Heart left ventricle (tissue), 16 donors: ENCODE measurements around the gene FAM83C. TPM values are rescaled to one million over a fixed set of nuclear protein-coding genes. Genes with fewer than 3 reads are reported as not detected.

Experiments
- ATAC-seq, 4 donors: fragments of 200-7000 bp; cut with Tn5 transposase; one replicate each; pipeline ENCODE4 v1.9.1; 2020 to 2022; ENCODE audit warnings: moderate library complexity in 4 of 4, mild to moderate bottlenecking in 3 of 4, moderate number of reproducible peaks in 1 of 4
- DNase-seq, 5 donors: peaks; one replicate each; pipeline ENCODE4 v3.0.0-alpha.2; 2020
- H3K27ac ChIP-seq, 12 donors: fragments of 200-600 bp; sonication (generic) in 4 of 12; one replicate each; pipeline versions ENCODE4 v1.5.0 to v1.8.0; 2016 to 2022; ENCODE audit warnings: mild to moderate bottlenecking in 2 of 12
- H3K27me3 ChIP-seq, 9 donors: fragments of 200-600 bp; sonication (generic) in 2 of 9; one replicate each; pipeline versions ENCODE4 v1.5.1 to v1.8.0; 2016 to 2022; ENCODE audit warnings: mild to moderate bottlenecking in 3 of 9
- H3K36me3 ChIP-seq, 9 donors: fragments of 200-600 bp; sonication (generic) in 2 of 9; one replicate each; pipeline versions ENCODE4 v1.5.0 to v1.8.0; 2018 to 2022; ENCODE audit warnings: mild to moderate bottlenecking in 2 of 9
- H3K4me1 ChIP-seq, 12 donors: fragments of 200-600 bp; sonication (generic) in 4 of 12; one replicate each; pipeline versions ENCODE4 v1.5.0 to v1.8.0; 2016 to 2022; ENCODE audit warnings: mild to moderate bottlenecking in 3 of 12
- H3K4me3 ChIP-seq, 12 donors: fragments of 200-600 bp; sonication (generic) in 4 of 12; one replicate each; pipeline versions ENCODE4 v1.5.0 to v1.8.0; 2017 to 2022; ENCODE audit warnings: mild to moderate bottlenecking in 9 of 12, moderate library complexity in 4 of 12
- H3K9me3 ChIP-seq, 12 donors: fragments of 200-600 bp; sonication (generic) in 4 of 12; one replicate each; pipeline versions ENCODE4 v1.5.0 to v1.8.0; 2016 to 2022; ENCODE audit warnings: mild to moderate bottlenecking in 1 of 12
- CTCF ChIP-seq, 12 donors: fragments of 200-600 bp; sonication (generic) in 4 of 12; IDR thresholded peaks; one replicate each; pipeline versions ENCODE4 v1.5.0 to v1.8.0; 2018 to 2022; ENCODE audit warnings: antibody characterized with exemption in 12 of 12, mild to moderate bottlenecking in 5 of 12
- POLR2A ChIP-seq, 2 donors: fragments of 450-650 bp; IDR thresholded peaks; one replicate each; pipeline ENCODE4 v1.6.1; 2017; ENCODE audit warnings: antibody characterized with exemption in 2 of 2, mild to moderate bottlenecking in 2 of 2, moderate library complexity in 2 of 2
- WGBS, 4 donors: extraction: QIAGEN DNeasy Blood & Tissue Kit in 2 of 4; methylation state at CpG; one replicate each; pipeline versions ENCODE4 v1.1.5 to v1.1.7; 2013 to 2018; 5-methylcytosine and 5-hydroxymethylcytosine counted together
- intact Hi-C, 10 donors: fragments of 100-400 bp; cut with DNase I; formaldehyde crosslinking; loops; one replicate each; pipeline versions ENCODE4 v1.11.1 to v1.14.2; 2022
- polyA plus RNA-seq, 2 donors: library from polyadenylated mRNA; stranded (reverse); fragments of 200-250 nt; gene quantifications; one replicate each; pipeline ENCODE4 v1.2.3, GENCODE V29; 2013
- total RNA-seq, 9 donors: library from RNA; depleted of rRNA in 2 of 9; stranded (reverse); fragments of >200 nt in 2 of 9; fragmentation: NEBNext Ultra II Directional in 3 of 9; extraction: Animal tissue kit (Norgen Biotek cat#: 25700) in 3 of 9; gene quantifications; one replicate each; pipeline versions ENCODE4 v1.1.0 to v1.2.4, GENCODE V29; 2016 to 2023
- donor health status: ischemic (EF 13 %, LVEDD 7.1; RV severe dilation, severe dysfunction).
- donor health status: healthy with polysubstance abuse.
- donor health status: DM: no; HTN: yes; CAD: no.
- donor health status: DM: no; HTN: no; CAD: no.
- donor health status: ischemic (EF 25% LVEDD 6.9; RV normal size, moderate dysfunction).
- donor health status: ischemic (EF 25% LVEDD 5.7; RV mildly dilated, moderate dysfunction).
- donor health status: healthy.
- donor health status: DM: yes; HTN: yes; CAD: no.
- donor health status: ischemic (EF 35%, LVEDD 5.7; RV mildly dilated, moderate dysfunction).
- donor health status: nonischemic (EF 11% LVEDD 7.7; RV severe dilation, severe dysfunction).
- donor health status: DM: yes; HTN: yes; CAD: no.
- donor health status: PGD.
- donor health status: ischemic (EF 29% LVEDD 5.4; RV normal size, mild dysfunction).
- donor health status: nonischemic (EF 23%, LVEDD 6.1; RV moderate dilation, normal function).

Gene FAM83C
- total and polyA plus RNA-seq, 11 donors = not detected

- no peak overlapping the region for H3K27ac ChIP-seq
- H3K4me1 ChIP-seq = peaks cover 0 to 14% (median 6%) of the 10 kb centered on the region in 12 donors
- intact Hi-C loops = loop anchor here in 2 of 10 donors (5.0 kb wide), 2 partner anchors 32 to 98 kb away; partner anchors contain the start of gene GDF5 (in 1 of the 2)
- ATAC-seq = no peak
- DNase-seq = no peak
- TF ChIP-seq POLR2A (IDR thresholded peaks at IDR 0.05) (no peak), CTCF (IDR thresholded peaks at IDR 0.05) (no peak)
- no peak overlapping the region for H3K4me3 ChIP-seq
- 94 to 97% (median 97%) methylated on average over 1 of the region's 1 CpG for WGBS, 4 donors
- H3K36me3 ChIP-seq = peaks cover 0 to 27% (median 13%) of the 10 kb centered on the region in 9 donors
- H3K27me3 ChIP-seq = no peaks in the 10 kb centered on the region
- H3K9me3 ChIP-seq = no peaks in the 10 kb centered on the region
Measured at GRCh38 chr20:35339636-35340035, 47.4 kb upstream of the FAM83C start.

- H3K27me3 ChIP-seq = no peaks in the 10 kb centered on the region
- no peak for DNase-seq
- TF ChIP-seq CTCF (IDR thresholded peaks at IDR 0.05) (no peak), POLR2A (IDR thresholded peaks at IDR 0.05) (no peak)
- ATAC-seq = no peak
- H3K27ac ChIP-seq = peak overlapping the region in 1 of 12 donors; percentile 46
- no peak overlapping the region for H3K4me3 ChIP-seq
- 81 to 91% (median 87%) methylated on average over 2 of the region's 2 CpGs for WGBS, 4 donors
- no peaks in the 10 kb centered on the region for H3K9me3 ChIP-seq
- peaks cover 0 to 10% (median 2%) of the 10 kb centered on the region in 12 donors for H3K4me1 ChIP-seq
- peaks cover 0 to 26% (median 7%) of the 10 kb centered on the region in 9 donors for H3K36me3 ChIP-seq
- intact Hi-C loops = no loop called here
Measured at GRCh38 chr20:35339007-35339406, 46.8 kb upstream of the FAM83C start.

- Histone ChIP-seq H3K4me1 (peaks cover 0 to 14% (median 0%) of the 10 kb centered on the region in 12 donors), H3K4me3 (no peak overlapping the region), H3K27ac (peak overlapping the region in 1 of 12 donors; percentile 72), H3K9me3 (no peaks in the 10 kb centered on the region), H3K27me3 (no peaks in the 10 kb centered on the region), H3K36me3 (peaks cover 0 to 10% (median 0%) of the 10 kb centered on the region in 9 donors)
- ATAC-seq = peak in 2 of 4 donors; percentile 35 to 59
- intact Hi-C loops = no loop called here
- 68 to 73% (median 69%) methylated on average over 5 of the region's 5 CpGs for WGBS, 4 donors
- DNase-seq = no peak
- no peak for TF ChIP-seq CTCF (IDR thresholded peaks at IDR 0.05)
- no peak for TF ChIP-seq POLR2A (IDR thresholded peaks at IDR 0.05)
Measured at GRCh38 chr20:35334311-35335101, 42.3 kb upstream of the FAM83C start.

GRCh38 chr20:35333606-35334005 is 41.4 kb upstream of the FAM83C start:
- no peak for TF ChIP-seq CTCF (IDR thresholded peaks at IDR 0.05)
- no peak for TF ChIP-seq POLR2A (IDR thresholded peaks at IDR 0.05)
- no peak overlapping the region for H3K4me3 ChIP-seq
- ATAC-seq (no peak), DNase-seq (no peak)
- H3K27ac ChIP-seq = peak overlapping the region in 1 of 12 donors; percentile 72
- H3K9me3 ChIP-seq = no peaks in the 10 kb centered on the region
- H3K36me3 ChIP-seq = peaks cover 0 to 10% (median 0%) of the 10 kb centered on the region in 9 donors
- no peaks in the 10 kb centered on the region for H3K27me3 ChIP-seq
- intact Hi-C loops = no loop called here
- 69 to 78% (median 72%) methylated on average over 4 of the region's 4 CpGs for WGBS, 4 donors
- peaks cover 0 to 14% (median 0%) of the 10 kb centered on the region in 12 donors for H3K4me1 ChIP-seq
